ENCODE data around the gene WSCD2. TPM values are rescaled to one million over a fixed set of nuclear protein-coding genes. Genes with fewer than 3 reads are reported as not detected.

The WSCD2 gene
- total and polyA plus RNA-seq, 2 donors (not counting 3 experiments of a cell fraction or from before 2014, with no cell fraction given) = not detected

DNA sequence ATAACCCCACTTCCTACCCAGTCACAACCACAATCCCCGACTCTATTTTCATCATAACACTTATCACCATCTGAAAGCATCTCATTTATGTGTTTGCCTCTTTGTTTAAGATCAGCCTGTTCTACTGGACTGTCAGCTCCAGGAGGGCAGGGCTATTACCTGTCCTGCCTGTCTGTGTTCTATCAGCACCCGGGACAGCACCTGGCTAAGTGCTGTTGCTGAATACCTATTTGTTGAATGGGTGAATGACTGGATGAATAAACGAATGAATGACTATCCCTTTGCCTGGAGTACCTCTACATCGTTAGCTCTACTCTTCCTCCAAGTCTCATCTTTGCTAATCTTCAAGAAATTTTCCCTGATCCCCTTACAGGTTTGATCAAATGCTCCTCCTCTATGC lies 69.0 kb downstream of the WSCD2 start:
- no peaks in the 10 kb centered on the region for H3K9me1 ChIP-seq (replicated peaks; ENCODE audit: control insufficient read depth, extremely low read depth, insufficient read depth, low read length)
- no peaks in the 10 kb centered on the region for H3K27me3 ChIP-seq (ENCODE audit: control insufficient read depth in 2 of 2, insufficient read depth in 2 of 2, low read length in 2 of 2)
- no peaks in the 10 kb centered on the region for H3K9me3 ChIP-seq (replicated peaks; ENCODE audit: control insufficient read depth, insufficient read depth, low read length)
- H3K9ac ChIP-seq (replicated peaks; ENCODE audit: extremely low read depth, insufficient read depth, low read length) = no peak overlapping the region
- no peak overlapping the region for H2AFZ ChIP-seq (ENCODE audit: low read depth, low read length)
- no peak overlapping the region for H3K27ac ChIP-seq (ENCODE audit: insufficient read depth, low read depth, low read length)
- POLR2A ChIA-PET = no interaction called here
- no peaks in the 10 kb centered on the region for H4K20me1 ChIP-seq (replicated peaks; ENCODE audit: control insufficient read depth, extremely low read depth, insufficient read depth, low read length)
- H3K36me3 ChIP-seq (ENCODE audit: control insufficient read depth in 2 of 2, extremely low read depth in 1 of 2, insufficient read depth in 2 of 2, low read length in 2 of 2) = no peaks in the 10 kb centered on the region
- BruUV-seq (replicated peaks) = no TSS peak
- CTCF ChIA-PET = no interaction called here
- FAIRE-seq (no peak), DNase-seq (ENCODE audit: low read depth, low spot score) (no peak)
- TF ChIP-seq CTCF (IDR thresholded peaks at IDR 0.05; ENCODE audit: extremely low read depth in 1 of 2, insufficient read depth in 1 of 2, low read depth in 1 of 2, low read length in 2 of 2) = no peak
- no peak for TF ChIP-seq POLR2A (IDR thresholded peaks at IDR 0.05; ENCODE audit: low read depth, low read length)
- no peak for TF ChIP-seq JUN (IDR thresholded peaks at IDR 0.05; ENCODE audit: borderline replicate concordance, insufficient read depth, insufficient read length, low read depth)
- TF ChIP-seq FOS (IDR thresholded peaks at IDR 0.05; ENCODE audit: borderline replicate concordance, insufficient read depth, low read length) = no peak
- no peak for TF ChIP-seq GATA2 (IDR thresholded peaks at IDR 0.05; ENCODE audit: insufficient read depth, insufficient read length, low read depth, low read length)
- no peak for TF ChIP-seq MYC (IDR thresholded peaks at IDR 0.05; ENCODE audit: low read depth, low read length)
- TF ChIP-seq EZH2 (IDR thresholded peaks at IDR 0.05; ENCODE audit: borderline replicate concordance, low read depth, low read length, severe bottlenecking) = no peak
- no peak for TF ChIP-seq POLR2AphosphoS5 (IDR thresholded peaks at IDR 0.05; ENCODE audit: insufficient read depth, low read depth, low read length)
- TF ChIP-seq, protein P1, sequence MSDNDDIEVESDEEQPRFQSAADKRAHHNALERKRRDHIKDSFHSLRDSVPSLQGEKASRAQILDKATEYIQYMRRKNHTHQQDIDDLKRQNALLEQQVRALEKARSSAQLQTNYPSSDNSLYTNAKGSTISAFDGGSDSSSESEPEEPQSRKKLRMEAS (IDR thresholded peaks at IDR 0.05; ENCODE audit: insufficient read depth, insufficient read length) = no peak
- H3K79me2 ChIP-seq (ENCODE audit: control insufficient read depth, insufficient read depth, low read length) = no peaks in the 10 kb centered on the region
- H3K4me3 ChIP-seq (replicated peaks in 1 of 3; ENCODE audit: insufficient read depth in 1 of 3, low read depth in 1 of 3, low read length in 3 of 3) = no peak overlapping the region
- dilution Hi-C loops (cut with MboI; ENCODE audit: extremely low pct_ligation_motif_present, low sequenced_read_pairs) = no loop called here
- intact Hi-C loops (cut with micrococcal nuclease) = loop anchor here (10.0 kb wide), 1 partner anchor 203 kb away; no protein-coding TSS in a partner anchor
- no peaks in the 10 kb centered on the region for H3K4me1 ChIP-seq (ENCODE audit: control insufficient read depth, extremely low read depth, insufficient read depth, low read length)
- no peak overlapping the region for H3K4me2 ChIP-seq (ENCODE audit: insufficient read depth, low read length)
